ENCODE measurements around the gene COL15A1.

- TF ChIP-seq ZNF274 (IDR thresholded peaks at IDR 0.05; ENCODE audit: low read depth, low read length), result no peak
- TF ChIP-seq YY1 (IDR thresholded peaks at IDR 0.05; ENCODE audit: insufficient read depth, insufficient read length), result no peak
- no peak for TF ChIP-seq SUZ12 (IDR thresholded peaks at IDR 0.05; ENCODE audit: extremely low read depth, insufficient read depth, insufficient read length)
These were observed 76.0 kb downstream of the COL15A1 start for GRCh38 chr9:99019510-99020331.
